Esophagus (tissue), 2 donors: ENCODE data around the gene DDX41. TPM values are rescaled to one million over a fixed set of nuclear protein-coding genes. Genes with fewer than 3 reads are reported as not detected.

Experiments
- H3K27ac ChIP-seq, 2 donors: one replicate each; pipeline ENCODE4 v1.5.1; 2013; ENCODE audit warnings: low read depth in 2 of 2, mild to moderate bottlenecking in 2 of 2, inconsistent platforms in 1 of 2, low read length in 1 of 2, moderate library complexity in 1 of 2
- H3K27me3 ChIP-seq, 2 donors: one replicate each; pipeline ENCODE4 v1.6.1; 2013; ENCODE audit warnings: low read length in 2 of 2, control low read depth in 1 of 2, mild to moderate bottlenecking in 1 of 2; ENCODE audit not compliant: insufficient read depth in 2 of 2, control insufficient read depth in 1 of 2
- H3K36me3 ChIP-seq, 2 donors: one replicate each; pipeline ENCODE4 v1.6.1; 2013; ENCODE audit warnings: low read length in 1 of 2; ENCODE audit not compliant: control insufficient read depth in 2 of 2, insufficient read depth in 2 of 2
- H3K4me1 ChIP-seq, 2 donors: one replicate each; pipeline ENCODE4 v1.6.1; 2013; ENCODE audit warnings: low read length in 1 of 2; ENCODE audit not compliant: control insufficient read depth in 2 of 2, insufficient read depth in 2 of 2
- H3K4me3 ChIP-seq, 2 donors: one replicate each; pipeline ENCODE4 v1.5.1; 2013; ENCODE audit warnings: low read length in 2 of 2, mild to moderate bottlenecking in 2 of 2, low read depth in 1 of 2, moderate library complexity in 1 of 2
- H3K9me3 ChIP-seq, 2 donors: one replicate each; pipeline ENCODE4 v1.6.1; 2013; ENCODE audit warnings: mild to moderate bottlenecking in 2 of 2, low read depth in 1 of 2, low read length in 1 of 2, moderate library complexity in 1 of 2; ENCODE audit not compliant: control insufficient read depth in 2 of 2, insufficient read depth in 1 of 2
- WGBS, 2 donors: extraction: QIAGEN DNeasy Blood & Tissue Kit; methylation state at CpG; one replicate each; pipeline ENCODE4 v1.1.7; 2013; 5-methylcytosine and 5-hydroxymethylcytosine counted together
- polyA plus RNA-seq, 2 donors: library from polyadenylated mRNA; stranded (reverse); fragments of 200-250 nt; gene quantifications; one replicate each; pipeline ENCODE4 v1.2.3, GENCODE V29; 2013
- donor health status: healthy with polysubstance abuse.
- donor health status: Bipolar disorder and iron deficiency.

The DDX41 gene
- polyA plus RNA-seq, 2 donors, result 57.0 to 73.8 TPM

GRCh38 chr5:177473443-177474001 lies 43.2 kb downstream of the DDX41 start, which contains the start of gene DBN1:
Gene DBN1 (minus strand): TSS chr5:177473634. CDS start chr5:177473521, 113 bp downstream.
- Histone ChIP-seq H3K27me3 (no peaks in the 10 kb centered on the region), H3K4me3 (peak within 1 kb of the TSS; percentile 52 to 63), H3K9me3 (no peaks in the 10 kb centered on the region), H3K4me1 (peaks cover 9 to 21% of the 10 kb centered on the region in 2 donors), H3K27ac (peak within 1 kb of the TSS; percentile 72), H3K36me3 (no peaks in the 10 kb centered on the region)
- 1 to 2% methylated on average over 20 to 69 of the region's 69 CpGs for WGBS, 2 donors

- peak overlapping the region; percentile 43 to 72 for H3K27ac ChIP-seq
- WGBS, 2 donors, result 1 to 2% methylated on average over 41 to 93 of the region's 93 CpGs
- H3K9me3 ChIP-seq, result no peaks in the 10 kb centered on the region
- H3K36me3 ChIP-seq, result no peaks in the 10 kb centered on the region
- H3K4me1 ChIP-seq, result peaks cover 9 to 21% of the 10 kb centered on the region in 2 donors
- H3K27me3 ChIP-seq, result no peaks in the 10 kb centered on the region
- H3K4me3 ChIP-seq, result peak overlapping the region; percentile 52 to 63
Measured at GRCh38 chr5:177472460-177473442, 44.0 kb downstream of the DDX41 start.

DNA sequence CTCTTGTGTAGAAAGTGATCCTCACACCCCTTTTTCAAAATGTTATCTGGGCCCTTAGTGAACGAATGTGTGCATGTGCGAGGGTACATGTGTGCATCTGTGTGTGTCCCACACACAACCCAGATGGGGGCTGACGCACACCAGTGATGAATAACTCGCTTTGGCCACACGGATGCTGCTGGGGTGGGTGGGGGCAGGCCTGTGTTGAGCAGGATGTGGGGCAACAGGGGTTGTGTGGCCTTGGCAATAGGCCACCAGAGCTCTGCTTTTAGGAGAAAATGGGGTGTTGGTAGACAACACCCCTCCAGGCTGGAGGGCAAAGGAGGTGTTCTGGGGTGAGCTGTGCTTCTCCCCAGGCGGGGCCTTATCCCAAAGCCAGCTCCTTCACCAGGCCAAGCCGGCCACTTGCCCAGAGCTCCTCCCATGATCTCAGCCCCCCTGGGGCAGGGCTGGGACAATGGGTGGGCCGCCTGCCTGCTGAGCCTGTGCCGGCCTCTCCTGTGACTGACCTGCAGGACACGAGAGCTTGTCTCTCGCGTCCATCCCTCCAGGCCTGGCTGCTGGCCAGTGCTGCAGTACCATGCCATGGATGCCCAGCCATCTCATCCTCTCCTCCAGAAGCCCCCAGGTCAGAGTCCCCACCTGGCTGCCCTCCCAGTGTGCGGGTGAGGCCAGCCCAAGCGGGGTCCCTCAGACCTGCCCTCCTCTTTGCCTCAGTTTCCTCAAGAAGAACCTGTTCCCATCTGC lies 45.0 kb downstream of the DDX41 start:
- Histone ChIP-seq H3K27ac (peak overlapping the region in 1 of 2 donors; percentile 38), H3K9me3 (no peaks in the 10 kb centered on the region), H3K4me3 (no peak overlapping the region), H3K27me3 (no peaks in the 10 kb centered on the region), H3K4me1 (peaks cover 9 to 21% of the 10 kb centered on the region in 2 donors), H3K36me3 (peaks cover 0 to 4% of the 10 kb centered on the region in 2 donors)
- WGBS, 2 donors, result 55 to 70% methylated on average over 13 to 14 of the region's 14 CpGs

GRCh38 chr5:177470759-177471536 lies 45.8 kb downstream of the DDX41 start:
- Histone ChIP-seq H3K9me3 (no peaks in the 10 kb centered on the region), H3K4me1 (peaks cover 9 to 19% of the 10 kb centered on the region in 2 donors), H3K27me3 (no peaks in the 10 kb centered on the region), H3K36me3 (peaks cover 2 to 12% of the 10 kb centered on the region in 2 donors), H3K27ac (peak overlapping the region in 1 of 2 donors; percentile 38), H3K4me3 (no peak overlapping the region)
- WGBS, 2 donors, result 81 to 85% methylated on average over 10 of the region's 10 CpGs

DNA sequence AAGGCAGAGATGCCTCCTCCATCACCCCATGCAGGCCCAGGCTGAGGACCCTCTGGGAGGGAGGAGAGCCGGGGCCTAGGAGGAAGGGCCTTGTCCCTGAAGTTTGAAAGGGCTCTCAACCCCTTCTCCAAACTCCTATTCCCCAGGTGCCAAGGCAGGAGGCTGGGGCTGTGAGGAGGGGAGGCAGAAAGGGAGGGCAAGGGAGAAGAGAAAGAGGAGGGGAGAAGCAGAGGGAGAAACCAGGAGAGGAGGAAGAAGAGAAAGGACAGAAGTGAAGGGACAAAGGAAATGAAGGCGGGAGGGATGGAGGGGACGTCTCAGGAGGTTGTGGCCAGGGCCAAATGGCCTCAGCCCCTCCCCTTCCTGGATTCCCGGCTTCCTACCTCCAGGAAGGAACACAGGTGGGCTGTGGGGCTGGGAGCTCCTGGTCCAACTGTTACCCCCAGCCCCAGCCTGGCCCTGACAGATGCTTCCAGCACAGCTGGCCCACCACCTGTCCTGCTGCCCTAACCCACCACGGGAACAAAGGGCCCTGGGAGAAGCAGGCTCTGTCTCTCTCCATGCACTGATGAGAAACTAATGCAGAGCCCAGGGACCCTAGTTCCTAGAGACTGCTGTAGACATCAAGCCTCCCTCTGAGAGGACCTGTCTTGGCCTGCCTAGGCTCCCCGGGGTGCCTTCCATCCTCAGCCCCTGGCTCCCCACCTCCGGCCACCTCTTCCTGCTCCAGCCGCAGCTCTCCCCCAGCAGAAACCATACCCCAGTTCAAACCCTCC lies 46.8 kb downstream of the DDX41 start:
- no peak overlapping the region for H3K27ac ChIP-seq
- H3K4me1 ChIP-seq, result peaks cover 9 to 19% of the 10 kb centered on the region in 2 donors
- H3K36me3 ChIP-seq, result peaks cover 2 to 14% of the 10 kb centered on the region in 2 donors
- no peak overlapping the region for H3K4me3 ChIP-seq
- no peaks in the 10 kb centered on the region for H3K9me3 ChIP-seq
- H3K27me3 ChIP-seq, result no peaks in the 10 kb centered on the region
- 74 to 86% methylated on average over 8 of the region's 8 CpGs for WGBS, 2 donors

DNA sequence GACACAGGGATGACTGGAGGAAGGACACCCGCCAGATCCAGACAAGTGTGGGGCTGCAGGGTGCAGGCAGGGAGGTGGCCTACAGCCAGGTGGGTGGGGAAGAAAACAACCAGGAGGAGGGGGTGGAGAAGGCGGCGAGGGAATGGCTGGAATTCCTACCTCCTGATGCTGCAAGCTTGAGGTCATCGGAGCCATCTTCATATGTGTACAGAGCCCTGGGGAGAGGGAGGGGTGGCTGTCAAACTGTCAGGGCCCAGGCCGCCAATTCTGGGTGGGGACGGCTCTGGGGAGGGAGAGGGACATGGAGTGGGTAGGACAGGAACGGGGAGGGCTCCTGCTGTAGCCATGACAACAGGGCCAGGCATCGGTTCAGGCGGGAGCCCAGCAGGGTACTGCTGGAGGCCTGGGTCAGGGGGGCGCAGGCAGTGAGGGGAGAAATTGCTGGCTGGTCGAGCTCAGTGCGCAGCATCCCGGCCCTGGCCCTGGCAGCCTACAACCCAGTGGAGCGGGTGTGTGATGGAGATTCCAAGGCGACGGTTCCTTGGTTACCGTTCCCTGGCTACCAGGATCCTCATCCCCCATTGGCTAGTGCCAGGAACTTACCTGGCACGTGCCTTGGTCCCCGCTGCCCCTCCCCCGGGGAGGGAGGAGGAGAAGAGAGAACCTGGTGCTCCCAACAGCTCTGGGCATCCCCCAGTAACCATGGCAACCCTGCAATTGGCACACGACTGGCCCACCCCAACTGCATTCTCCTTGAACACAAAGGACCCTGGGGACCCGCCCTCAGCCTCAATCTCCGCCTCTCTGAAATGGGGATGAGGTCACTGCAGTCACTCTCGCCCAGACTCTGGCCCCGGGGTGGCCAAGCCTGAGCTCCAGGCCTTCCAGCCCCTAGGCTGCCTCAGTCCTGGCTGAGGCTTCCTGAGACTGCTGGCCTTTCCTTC lies 47.8 kb downstream of the DDX41 start:
- Histone ChIP-seq H3K36me3 (peaks cover 2 to 14% of the 10 kb centered on the region in 2 donors), H3K27me3 (no peaks in the 10 kb centered on the region), H3K4me1 (peaks cover 9 to 19% of the 10 kb centered on the region in 2 donors), H3K27ac (no peak overlapping the region), H3K9me3 (no peaks in the 10 kb centered on the region), H3K4me3 (no peak overlapping the region)
- WGBS, 2 donors, result 63 to 71% methylated on average over 23 to 25 of the region's 25 CpGs

GRCh38 chr5:177468329-177468684 lies 48.5 kb downstream of the DDX41 start:
- Histone ChIP-seq H3K36me3 (peaks cover 2 to 14% of the 10 kb centered on the region in 2 donors), H3K27me3 (no peaks in the 10 kb centered on the region), H3K4me3 (no peak overlapping the region), H3K4me1 (peaks cover 9 to 19% of the 10 kb centered on the region in 2 donors), H3K27ac (no peak overlapping the region), H3K9me3 (no peaks in the 10 kb centered on the region)
- 79 to 80% methylated on average over 2 of the region's 2 CpGs for WGBS, 2 donors

DNA sequence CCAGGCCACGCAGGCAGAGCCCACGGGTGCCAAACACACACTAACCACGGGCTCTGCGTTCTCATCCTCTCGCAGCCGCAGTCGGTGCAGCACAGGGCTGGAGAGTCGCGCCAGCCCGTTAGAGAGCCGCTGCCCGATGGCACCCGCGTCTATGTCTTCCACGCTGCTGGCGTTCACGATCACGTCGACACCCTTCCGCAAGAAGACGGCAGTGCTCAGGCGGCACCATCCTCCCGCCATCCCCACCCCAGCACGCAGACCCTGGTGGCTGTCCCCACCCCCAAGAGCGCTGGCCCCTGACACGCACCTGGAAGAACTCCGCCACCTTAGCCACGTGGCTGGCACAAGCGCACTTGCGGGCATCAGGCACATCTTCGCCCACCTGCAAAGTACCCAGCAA lies 49.3 kb downstream of the DDX41 start:
- Histone ChIP-seq H3K4me3 (no peak overlapping the region), H3K36me3 (peaks cover 2 to 14% of the 10 kb centered on the region in 2 donors), H3K9me3 (no peaks in the 10 kb centered on the region), H3K27ac (no peak overlapping the region), H3K4me1 (peaks cover 6 to 16% of the 10 kb centered on the region in 2 donors), H3K27me3 (no peaks in the 10 kb centered on the region)
- 95% methylated on average over 31 of the region's 31 CpGs for WGBS, 2 donors
